Activated T-cell treated with anti-CD3 and anti-CD28 coated beads, Interleukin-2, amount 50 U/mL, for 24 hours (primary cell): ENCODE data around the gene ZFAND3.

Experiments
- DNase-seq: peaks from one replicate; pipeline ENCODE4 v3.0.0-alpha.2; 2020
- H3K27ac Mint-ChIP-seq: 2 replicates; pipeline ENCODE4 v1.8.0; 2020; ENCODE audit warnings: mild to moderate bottlenecking, mixed read lengths
- H3K27me3 Mint-ChIP-seq: 2 replicates; pipeline ENCODE4 v1.8.0; 2020; ENCODE audit warnings: mixed read lengths
- H3K36me3 Mint-ChIP-seq: 2 replicates; pipeline ENCODE4 v1.8.0; 2020; ENCODE audit warnings: low read depth, mixed read lengths
- H3K4me1 Mint-ChIP-seq: 2 replicates; pipeline ENCODE4 v1.8.0; 2020; ENCODE audit warnings: low read depth, mixed read lengths
- H3K4me3 Mint-ChIP-seq: 2 replicates; pipeline ENCODE4 v1.8.0; 2020; ENCODE audit warnings: mild to moderate bottlenecking, moderate library complexity, mixed read lengths
- H3K9me3 Mint-ChIP-seq: 2 replicates; pipeline ENCODE4 v1.8.0; 2020; ENCODE audit warnings: mixed read lengths

ZFAND3 gene

DNA sequence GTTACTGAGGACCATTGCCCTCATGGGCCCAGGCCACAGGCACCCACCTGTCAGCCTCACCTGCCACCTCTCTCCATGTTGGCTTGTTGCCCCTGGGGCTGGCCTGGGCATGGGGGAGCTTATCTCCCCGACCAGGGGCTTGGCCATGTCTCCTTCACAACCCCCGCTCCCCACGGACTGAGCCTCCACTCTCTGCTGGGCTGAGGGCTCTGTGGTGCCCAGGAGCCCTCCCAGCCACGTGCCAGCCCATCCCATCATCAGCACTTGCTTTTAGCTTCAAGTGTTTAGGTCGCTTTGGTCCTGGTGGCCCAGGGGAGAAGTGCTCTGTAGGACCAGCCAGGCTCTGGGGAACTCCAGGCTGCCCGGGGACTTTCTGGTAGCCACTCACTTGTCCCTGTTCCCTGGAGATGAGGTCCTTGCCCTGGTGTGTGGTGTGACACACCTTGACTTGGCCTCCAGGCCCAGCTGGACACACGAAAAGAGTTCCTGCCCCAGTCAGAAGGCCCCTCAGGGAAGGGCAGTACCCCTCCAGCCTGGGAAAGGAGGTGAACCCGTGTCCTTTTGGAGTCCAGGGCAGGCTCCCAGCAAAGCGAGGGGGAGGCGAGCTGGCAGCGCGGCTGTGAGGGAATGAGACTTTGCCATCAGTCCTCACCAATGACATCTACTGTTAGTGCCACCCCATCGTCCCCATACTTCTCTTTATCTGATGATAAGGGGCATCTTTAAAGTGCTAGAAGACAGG is 352.6 kb downstream of the ZFAND3 start:
- H3K27ac Mint-ChIP-seq: peak overlapping the region; percentile 72

GRCh38 chr6:38172739-38173410 is 353.3 kb downstream of the ZFAND3 start:
- no peaks in the 10 kb centered on the region for H3K27me3 Mint-ChIP-seq
- H3K27ac Mint-ChIP-seq: peak overlapping the region; percentile 33
- DNase-seq: no peak
- H3K4me3 Mint-ChIP-seq: no peak overlapping the region
- H3K9me3 Mint-ChIP-seq: no peaks in the 10 kb centered on the region
- H3K36me3 Mint-ChIP-seq: peaks cover 22% of the 10 kb centered on the region
- peaks cover 6% of the 10 kb centered on the region for H3K4me1 Mint-ChIP-seq

More for the DNA sequence above, 352.6 kb downstream of the ZFAND3 start:
- H3K36me3 Mint-ChIP-seq: peaks cover 20% of the 10 kb centered on the region
- H3K9me3 Mint-ChIP-seq: no peaks in the 10 kb centered on the region
- no peaks in the 10 kb centered on the region for H3K27me3 Mint-ChIP-seq
- H3K4me3 Mint-ChIP-seq: no peak overlapping the region
- no peak for DNase-seq
- H3K4me1 Mint-ChIP-seq: peaks cover 6% of the 10 kb centered on the region

GRCh38 chr6:38173909-38174308 is 354.4 kb downstream of the ZFAND3 start:
- peaks cover 23% of the 10 kb centered on the region for H3K36me3 Mint-ChIP-seq
- DNase-seq: no peak
- no peaks in the 10 kb centered on the region for H3K27me3 Mint-ChIP-seq
- H3K4me3 Mint-ChIP-seq: no peak overlapping the region
- H3K9me3 Mint-ChIP-seq: no peaks in the 10 kb centered on the region
- H3K4me1 Mint-ChIP-seq: peaks cover 6% of the 10 kb centered on the region
- no peak overlapping the region for H3K27ac Mint-ChIP-seq

GRCh38 chr6:38174315-38174714 is 354.8 kb downstream of the ZFAND3 start:
- peaks cover 6% of the 10 kb centered on the region for H3K4me1 Mint-ChIP-seq
- no peak overlapping the region for H3K27ac Mint-ChIP-seq
- H3K36me3 Mint-ChIP-seq: peaks cover 23% of the 10 kb centered on the region
- no peaks in the 10 kb centered on the region for H3K27me3 Mint-ChIP-seq
- H3K9me3 Mint-ChIP-seq: no peaks in the 10 kb centered on the region
- DNase-seq: no peak
- no peak overlapping the region for H3K4me3 Mint-ChIP-seq

GRCh38 chr6:38174806-38175495 is 355.4 kb downstream of the ZFAND3 start:
- H3K4me1 Mint-ChIP-seq: peaks cover 6% of the 10 kb centered on the region
- no peak overlapping the region for H3K4me3 Mint-ChIP-seq
- no peak for DNase-seq
- H3K27me3 Mint-ChIP-seq: no peaks in the 10 kb centered on the region
- H3K36me3 Mint-ChIP-seq: peaks cover 23% of the 10 kb centered on the region
- no peaks in the 10 kb centered on the region for H3K9me3 Mint-ChIP-seq
- no peak overlapping the region for H3K27ac Mint-ChIP-seq

DNA sequence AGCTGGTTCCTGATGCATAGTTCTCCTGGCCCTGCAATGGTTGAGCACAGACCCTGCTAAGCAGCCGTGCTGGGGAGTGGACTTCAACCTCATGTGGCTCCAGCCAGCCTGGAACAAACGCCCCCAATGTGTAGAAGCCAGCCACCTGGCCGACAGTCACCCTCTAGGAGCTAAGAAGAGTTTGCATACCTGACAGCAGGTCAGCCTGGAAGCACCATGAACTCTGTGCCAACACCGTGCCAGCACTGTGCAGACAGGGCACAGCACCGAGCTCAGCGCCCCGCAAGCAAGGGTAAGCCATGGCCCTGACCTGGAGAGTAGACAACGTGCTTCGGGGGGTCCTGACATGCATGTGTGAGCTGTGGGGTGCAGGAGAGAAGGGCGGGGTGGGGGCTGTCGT is 356.3 kb downstream of the ZFAND3 start:
- DNase-seq: no peak
- peaks cover 23% of the 10 kb centered on the region for H3K36me3 Mint-ChIP-seq
- H3K27me3 Mint-ChIP-seq: no peaks in the 10 kb centered on the region
- no peak overlapping the region for H3K4me3 Mint-ChIP-seq
- H3K27ac Mint-ChIP-seq: no peak overlapping the region
- H3K9me3 Mint-ChIP-seq: no peaks in the 10 kb centered on the region
- H3K4me1 Mint-ChIP-seq: peaks cover 6% of the 10 kb centered on the region

- peaks cover 25% of the 10 kb centered on the region for H3K36me3 Mint-ChIP-seq
- no peak overlapping the region for H3K27ac Mint-ChIP-seq
- H3K4me1 Mint-ChIP-seq: peaks cover 6% of the 10 kb centered on the region
- no peak overlapping the region for H3K4me3 Mint-ChIP-seq
- no peak for DNase-seq
- H3K27me3 Mint-ChIP-seq: no peaks in the 10 kb centered on the region
- no peaks in the 10 kb centered on the region for H3K9me3 Mint-ChIP-seq
Measured at GRCh38 chr6:38176797-38177751, 357.5 kb downstream of the ZFAND3 start.

GRCh38 chr6:38177882-38178583 is 358.5 kb downstream of the ZFAND3 start:
- H3K9me3 Mint-ChIP-seq: no peaks in the 10 kb centered on the region
- DNase-seq: no peak
- H3K4me1 Mint-ChIP-seq: peaks cover 6% of the 10 kb centered on the region
- no peaks in the 10 kb centered on the region for H3K27me3 Mint-ChIP-seq
- H3K27ac Mint-ChIP-seq: peak overlapping the region; percentile 30
- peaks cover 24% of the 10 kb centered on the region for H3K36me3 Mint-ChIP-seq
- H3K4me3 Mint-ChIP-seq: no peak overlapping the region

GRCh38 chr6:38178584-38178886 is 359.0 kb downstream of the ZFAND3 start:
- H3K9me3 Mint-ChIP-seq: no peaks in the 10 kb centered on the region
- peak overlapping the region; percentile 30 for H3K27ac Mint-ChIP-seq
- H3K36me3 Mint-ChIP-seq: peaks cover 19% of the 10 kb centered on the region
- peaks cover 1% of the 10 kb centered on the region for H3K4me1 Mint-ChIP-seq
- H3K4me3 Mint-ChIP-seq: no peak overlapping the region
- DNase-seq: peak; percentile 21
- H3K27me3 Mint-ChIP-seq: no peaks in the 10 kb centered on the region

GRCh38 chr6:38179300-38179699 is 359.8 kb downstream of the ZFAND3 start:
- Mint-ChIP-seq H3K27ac (peak overlapping the region; percentile 45), H3K27me3 (no peaks in the 10 kb centered on the region), H3K36me3 (peaks cover 18% of the 10 kb centered on the region), H3K4me3 (no peak overlapping the region), H3K9me3 (no peaks in the 10 kb centered on the region), H3K4me1 (no peaks in the 10 kb centered on the region)
- DNase-seq: peak; percentile 24

DNA sequence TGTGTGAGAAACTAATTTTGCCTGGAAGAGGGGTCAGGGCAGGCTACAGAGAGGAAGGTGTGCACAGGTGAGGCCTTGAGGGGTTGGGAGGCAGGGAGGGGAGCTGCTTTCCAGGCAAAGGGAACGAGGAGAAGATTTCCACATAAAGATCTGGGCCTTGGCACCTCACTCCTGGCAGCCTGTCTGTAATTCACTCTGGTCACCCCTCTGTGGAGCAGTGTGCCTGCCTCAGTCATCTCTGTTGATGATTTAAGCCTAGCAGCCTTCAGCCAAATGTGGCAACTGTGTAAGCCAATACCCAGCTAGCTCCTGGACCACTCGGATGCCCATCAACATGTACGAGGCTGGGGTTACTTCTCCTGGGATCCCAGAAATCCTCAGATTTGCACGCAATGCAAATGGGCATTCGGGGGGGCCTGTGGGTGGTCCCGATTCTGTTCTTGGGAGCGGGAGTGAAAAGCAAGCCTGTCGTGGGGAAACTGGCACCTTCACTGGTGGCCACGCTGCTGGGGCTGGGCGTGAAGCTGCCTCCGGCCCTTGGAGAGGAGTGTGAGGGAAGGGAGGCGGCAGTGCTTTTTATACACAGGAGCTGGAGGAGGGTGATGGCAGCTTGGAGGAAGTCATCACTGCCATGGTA is 360.4 kb downstream of the ZFAND3 start:
- Mint-ChIP-seq H3K27me3 (no peaks in the 10 kb centered on the region), H3K4me3 (no peak overlapping the region), H3K9me3 (no peaks in the 10 kb centered on the region), H3K27ac (peak overlapping the region; percentile 45), H3K4me1 (no peaks in the 10 kb centered on the region), H3K36me3 (peaks cover 16% of the 10 kb centered on the region)
- DNase-seq: peak; percentile 6

DNA sequence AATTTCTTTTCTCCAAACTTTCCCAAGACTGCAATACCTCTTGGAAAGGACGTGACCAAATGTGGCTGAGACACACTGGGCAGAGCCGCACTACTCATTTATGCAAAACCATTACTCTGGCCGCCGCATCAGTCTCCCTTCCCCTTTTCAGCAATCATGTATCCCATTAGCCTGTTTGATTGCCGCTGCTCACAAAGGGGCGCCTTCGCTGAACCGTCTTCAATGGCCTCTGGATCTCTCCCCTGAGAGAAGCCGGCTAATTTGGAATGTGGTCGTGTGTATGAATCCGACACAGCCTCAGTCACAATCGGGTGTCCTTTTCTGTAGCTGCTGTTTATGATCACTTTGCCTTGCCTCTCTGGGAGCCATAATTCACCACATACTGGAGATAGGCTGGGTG is 361.1 kb downstream of the ZFAND3 start:
- peak; percentile 20 for DNase-seq

DNA sequence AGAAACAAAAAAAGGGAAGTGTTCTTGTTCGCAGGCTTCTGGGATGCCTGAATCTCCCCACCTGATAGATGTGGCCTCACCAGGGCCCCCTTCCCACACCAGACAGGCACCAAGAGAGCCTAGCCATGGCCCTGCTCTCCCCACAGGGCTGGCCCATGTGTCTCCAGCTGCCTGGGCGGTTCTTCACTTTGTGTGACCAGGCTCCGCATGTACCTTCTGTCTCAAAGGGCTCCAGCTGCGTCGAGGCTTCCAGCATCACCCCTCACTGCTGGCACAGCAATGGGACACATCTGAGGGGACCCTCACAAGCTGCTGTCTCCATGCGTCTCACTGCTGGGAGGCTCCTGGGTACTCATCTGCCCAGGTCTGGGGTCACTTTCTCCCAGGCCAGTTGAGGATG is 362.9 kb downstream of the ZFAND3 start:
- DNase-seq: no peak
- Mint-ChIP-seq H3K36me3 (peaks cover 14% of the 10 kb centered on the region), H3K4me3 (no peak overlapping the region), H3K4me1 (no peaks in the 10 kb centered on the region), H3K27me3 (no peaks in the 10 kb centered on the region), H3K27ac (peak overlapping the region; percentile 19), H3K9me3 (no peaks in the 10 kb centered on the region)

More for the DNA sequence above, 361.1 kb downstream of the ZFAND3 start:
- Mint-ChIP-seq H3K27ac (no peak overlapping the region), H3K4me1 (no peaks in the 10 kb centered on the region), H3K4me3 (no peak overlapping the region), H3K36me3 (peaks cover 12% of the 10 kb centered on the region), H3K9me3 (no peaks in the 10 kb centered on the region), H3K27me3 (no peaks in the 10 kb centered on the region)
